Mesodermal cell (in vitro differentiated cells): ENCODE data around the gene STK38L.

Experiments
- H3K27ac ChIP-seq: 2 replicates; pipeline ENCODE4 v1.7.0; 2013; ENCODE audit warnings: mild to moderate bottlenecking, low read depth, low read length, moderate library complexity; ENCODE audit not compliant: severe bottlenecking
- H3K36me3 ChIP-seq: 2 replicates; pipeline ENCODE4 v1.7.1; 2013; ENCODE audit warnings: mild to moderate bottlenecking, low read length, moderate library complexity; ENCODE audit not compliant: control insufficient read depth, insufficient read depth
- H3K4me1 ChIP-seq: one replicate; pipeline ENCODE4 v1.7.1; 2013; ENCODE audit warnings: mild to moderate bottlenecking, low read length; ENCODE audit not compliant: insufficient read depth, control insufficient read depth, poor library complexity, severe bottlenecking
- H3K4me3 ChIP-seq: 2 replicates; pipeline ENCODE4 v1.7.0; 2013; ENCODE audit warnings: low read length, control low read depth, mild to moderate bottlenecking; ENCODE audit not compliant: insufficient read depth, poor library complexity, severe bottlenecking; ENCODE audit errors: extremely low read depth
- H3K9me3 ChIP-seq: 2 replicates; pipeline ENCODE4 v1.7.1; 2013; ENCODE audit warnings: mild to moderate bottlenecking, low read length, moderate library complexity; ENCODE audit not compliant: control insufficient read depth
- WGBS, 2 experiments: methylation state at CpG; one replicate each; pipeline ENCODE4 v1.1.5; 2013; ENCODE audit warnings: missing lambda C conversion rate in 2 of 2; ENCODE audit not compliant: insufficient coverage in 2 of 2; 5-methylcytosine and 5-hydroxymethylcytosine counted together

Gene STK38L

GRCh38 chr12:27334721-27335082 lies 90.6 kb downstream of the STK38L start:
- Histone ChIP-seq H3K9me3 (no peaks in the 10 kb centered on the region), H3K36me3 (no peaks in the 10 kb centered on the region), H3K4me1 (peaks cover 7% of the 10 kb centered on the region), H3K27ac (no peak overlapping the region), H3K4me3 (no peak overlapping the region)
- 100% methylated on average over 1 to 2 of the region's 6 CpGs for WGBS, 2 experiments

GRCh38 chr12:27335364-27336281 lies 91.5 kb downstream of the STK38L start:
- no peak overlapping the region for H3K4me3 ChIP-seq
- WGBS, 2 experiments: 76 to 82% methylated on average over 2 to 3 of the region's 5 CpGs
- peaks cover 7% of the 10 kb centered on the region for H3K4me1 ChIP-seq
- no peaks in the 10 kb centered on the region for H3K36me3 ChIP-seq
- H3K27ac ChIP-seq: no peak overlapping the region
- H3K9me3 ChIP-seq: no peaks in the 10 kb centered on the region

- no peaks in the 10 kb centered on the region for H3K9me3 ChIP-seq
- 88 to 100% methylated on average over 1 of the region's 2 CpGs for WGBS, 2 experiments
- peaks cover 7% of the 10 kb centered on the region for H3K4me1 ChIP-seq
- no peaks in the 10 kb centered on the region for H3K36me3 ChIP-seq
- H3K4me3 ChIP-seq: no peak overlapping the region
- H3K27ac ChIP-seq: no peak overlapping the region
These were observed 92.2 kb downstream of the STK38L start for GRCh38 chr12:27336282-27336653.

- H3K9me3 ChIP-seq: no peaks in the 10 kb centered on the region
- 100% methylated on average over 1 of the region's 1 CpG for WGBS, 2 experiments
- H3K4me1 ChIP-seq: no peaks in the 10 kb centered on the region
- H3K27ac ChIP-seq: no peak overlapping the region
- no peak overlapping the region for H3K4me3 ChIP-seq
- no peaks in the 10 kb centered on the region for H3K36me3 ChIP-seq
These were observed 93.3 kb downstream of the STK38L start for GRCh38 chr12:27337376-27337775.

DNA sequence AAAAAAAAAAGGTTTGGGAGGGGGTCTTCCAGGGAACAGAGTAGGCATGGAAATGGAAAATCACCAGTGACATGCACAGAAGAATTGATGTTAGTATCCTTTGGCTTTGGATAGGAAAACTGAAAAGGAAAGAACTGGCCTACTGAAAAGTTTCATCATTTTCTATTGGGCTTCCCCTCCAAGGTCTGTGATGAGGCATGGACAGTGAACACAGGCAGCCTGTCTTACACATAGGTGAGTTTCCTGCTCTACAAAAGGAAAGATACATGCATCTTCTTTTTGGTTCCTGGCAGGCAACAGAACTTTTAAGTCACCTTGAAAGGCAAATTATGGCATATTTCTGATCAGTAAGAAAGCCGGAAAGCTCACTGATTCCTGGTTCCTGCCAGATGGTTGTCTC lies 94.4 kb downstream of the STK38L start:
- no peaks in the 10 kb centered on the region for H3K9me3 ChIP-seq
- WGBS, 2 experiments: 100% methylated on average over 1 of the region's 1 CpG; no CpG with 5 or more reads in 1 of the 2 experiments
- H3K4me1 ChIP-seq: peaks cover under 1% of the 10 kb centered on the region
- H3K4me3 ChIP-seq: no peak overlapping the region
- H3K36me3 ChIP-seq: no peaks in the 10 kb centered on the region
- no peak overlapping the region for H3K27ac ChIP-seq

DNA sequence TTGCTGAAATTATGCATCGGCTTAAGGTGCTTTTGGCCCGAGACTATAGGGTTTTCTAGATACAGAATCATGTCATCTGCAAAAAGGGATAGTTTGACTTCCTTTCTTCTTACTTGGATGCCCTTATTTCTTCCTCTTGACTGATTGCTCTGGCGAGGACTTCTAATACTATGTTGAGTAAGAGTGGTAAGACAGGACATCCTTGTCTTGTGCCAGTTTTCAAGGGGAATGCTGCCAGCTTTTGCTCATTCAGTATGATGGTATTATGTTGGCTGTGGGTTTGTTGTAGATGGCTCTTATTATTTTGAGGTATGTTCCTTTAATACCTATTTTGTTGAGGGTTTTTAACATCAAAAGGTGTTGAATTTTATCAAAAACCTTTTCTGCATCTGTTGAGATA lies 96.9 kb downstream of the STK38L start:
- 84% methylated on average over 2 of the region's 3 CpGs; no CpG with 5 or more reads in 1 of the 2 experiments for WGBS, 2 experiments
- no peaks in the 10 kb centered on the region for H3K36me3 ChIP-seq
- H3K4me1 ChIP-seq: peaks cover 5% of the 10 kb centered on the region
- no peak overlapping the region for H3K4me3 ChIP-seq
- no peaks in the 10 kb centered on the region for H3K9me3 ChIP-seq
- no peak overlapping the region for H3K27ac ChIP-seq

DNA sequence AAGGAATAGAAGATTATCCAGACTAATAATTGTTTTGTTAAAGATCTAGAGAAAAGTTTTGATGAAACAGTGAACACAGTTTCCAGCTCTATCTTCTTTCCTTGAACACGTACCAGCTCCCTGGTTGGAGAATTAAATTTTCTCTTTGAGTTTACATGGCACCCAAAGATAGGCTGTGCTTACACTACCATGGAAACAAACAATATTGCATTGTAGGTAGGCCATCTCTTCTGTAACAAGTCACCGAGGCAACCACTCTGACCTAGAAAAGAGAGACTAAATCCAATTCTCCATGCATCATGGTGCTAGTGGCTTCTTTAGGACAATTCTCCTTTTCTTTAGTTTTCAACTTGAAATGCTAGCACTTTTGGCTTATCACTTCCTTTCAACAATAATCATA lies 98.5 kb downstream of the STK38L start:
- 86 to 91% methylated on average over 1 of the region's 2 CpGs for WGBS, 2 experiments
- H3K36me3 ChIP-seq: no peaks in the 10 kb centered on the region
- H3K27ac ChIP-seq: no peak overlapping the region
- H3K9me3 ChIP-seq: no peaks in the 10 kb centered on the region
- no peak overlapping the region for H3K4me3 ChIP-seq
- H3K4me1 ChIP-seq: peaks cover 5% of the 10 kb centered on the region

GRCh38 chr12:27343255-27344000 lies 99.3 kb downstream of the STK38L start:
- H3K27ac ChIP-seq: no peak overlapping the region
- WGBS, 2 experiments: 89% methylated on average over 2 of the region's 5 CpGs; no CpG with 5 or more reads in 1 of the 2 experiments
- H3K36me3 ChIP-seq: no peaks in the 10 kb centered on the region
- H3K4me1 ChIP-seq: peaks cover 5% of the 10 kb centered on the region
- H3K4me3 ChIP-seq: no peak overlapping the region
- H3K9me3 ChIP-seq: no peaks in the 10 kb centered on the region

DNA sequence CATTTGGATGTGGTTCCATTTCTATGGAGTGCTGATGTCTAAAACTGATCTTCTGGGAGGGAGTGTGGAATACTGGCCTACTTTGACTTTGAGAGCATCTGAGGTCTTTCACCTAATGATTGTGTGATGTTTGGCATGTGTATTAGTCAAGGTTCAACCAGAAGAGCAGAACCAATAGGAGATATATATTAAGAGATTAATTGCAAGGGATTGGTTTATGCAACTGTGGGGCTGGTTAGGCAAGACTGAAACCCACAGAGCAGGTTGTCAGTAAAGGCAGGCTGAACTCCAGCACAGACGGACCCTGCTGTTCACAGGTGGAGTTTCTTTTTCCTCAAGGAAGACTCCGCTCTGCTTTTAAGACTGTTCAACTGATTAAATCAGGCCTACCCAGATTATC lies 100.2 kb downstream of the STK38L start:
- Histone ChIP-seq H3K9me3 (no peaks in the 10 kb centered on the region), H3K27ac (no peak overlapping the region), H3K4me3 (no peak overlapping the region), H3K36me3 (no peaks in the 10 kb centered on the region), H3K4me1 (peaks cover 5% of the 10 kb centered on the region)
- 88 to 100% methylated on average over 2 of the region's 2 CpGs for WGBS, 2 experiments

DNA sequence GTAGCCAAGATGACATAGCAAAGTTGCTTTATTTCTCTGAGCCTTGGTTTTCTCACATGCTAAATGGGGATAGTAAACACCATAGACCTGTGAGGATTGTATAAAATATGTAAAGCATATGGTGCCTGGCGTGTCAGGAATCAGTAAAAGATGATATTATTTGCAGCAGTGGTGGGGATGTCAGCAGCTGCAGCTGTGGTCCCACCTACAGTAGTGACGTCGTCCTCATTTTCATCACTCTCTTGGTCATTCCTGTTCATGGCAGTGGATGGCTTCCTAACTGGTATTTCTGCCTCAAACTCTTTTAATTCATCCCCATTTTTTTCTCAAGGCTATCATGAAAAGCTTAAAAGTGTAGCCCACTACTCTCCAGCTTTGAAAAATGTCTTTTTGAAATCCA lies 100.7 kb downstream of the STK38L start:
- Histone ChIP-seq H3K36me3 (no peaks in the 10 kb centered on the region), H3K4me3 (no peak overlapping the region), H3K27ac (no peak overlapping the region), H3K4me1 (peaks cover 5% of the 10 kb centered on the region), H3K9me3 (no peaks in the 10 kb centered on the region)
- WGBS, 2 experiments: 73% methylated on average over 3 of the region's 3 CpGs; no CpG with 5 or more reads in 1 of the 2 experiments

GRCh38 chr12:27345376-27345775 lies 101.3 kb downstream of the STK38L start:
- Histone ChIP-seq H3K27ac (no peak overlapping the region), H3K4me3 (no peak overlapping the region), H3K36me3 (no peaks in the 10 kb centered on the region), H3K4me1 (peaks cover 5% of the 10 kb centered on the region), H3K9me3 (no peaks in the 10 kb centered on the region)
- WGBS, 2 experiments: 85 to 96% methylated on average over 2 of the region's 4 CpGs
